Spinal cord (tissue), 10 donors: ENCODE results near the gene RELL1. TPM values are rescaled to one million over a fixed set of nuclear protein-coding genes. Genes with fewer than 3 reads are reported as not detected.

ENCODE experiments used
- DNase-seq, 6 donors: peaks; one replicate each; pipeline versions ENCODE4 v3.0.0 to v3.0.0-alpha.2; 2013 to 2015; ENCODE audit warnings: low spot score in 6 of 6, low read depth in 4 of 6
- H3K27ac ChIP-seq: one replicate; pipeline ENCODE4 v1.5.1; 2013; ENCODE audit warnings: low read depth, low read length, control low read depth
- H3K27me3 ChIP-seq: one replicate; pipeline ENCODE4 v1.6.1; 2013; ENCODE audit warnings: low read length; ENCODE audit not compliant: control insufficient read depth, insufficient read depth
- H3K36me3 ChIP-seq: one replicate; pipeline ENCODE4 v1.6.1; 2013; ENCODE audit warnings: low read length; ENCODE audit not compliant: control insufficient read depth, insufficient read depth
- H3K4me1 ChIP-seq: one replicate; pipeline ENCODE4 v1.6.1; 2013; ENCODE audit warnings: low read length; ENCODE audit not compliant: control insufficient read depth, insufficient read depth
- H3K4me3 ChIP-seq: one replicate; pipeline ENCODE4 v1.5.1; 2013; ENCODE audit warnings: low read depth, low read length, control low read depth
- H3K9me3 ChIP-seq: one replicate; pipeline ENCODE4 v1.6.1; 2013; ENCODE audit warnings: low read length; ENCODE audit not compliant: control insufficient read depth, insufficient read depth
- WGBS: methylation state at CpG from one replicate; pipeline ENCODE4 v1.1.5; 2013; ENCODE audit warnings: missing lambda C conversion rate; ENCODE audit not compliant: insufficient coverage; 5-methylcytosine and 5-hydroxymethylcytosine counted together
- polyA plus RNA-seq, 2 donors: library from polyadenylated mRNA; unstranded; fragments of 120-200 nt; gene quantifications; one replicate each; pipeline ENCODE4 v1.2.1, GENCODE V29; 2013; ENCODE audit not compliant: insufficient read length in 2 of 2
- total RNA-seq, 2 donors: library from RNA; depleted of rRNA in 1 of 2; stranded (reverse); fragments of 120-200 nt in 1 of 2; fragments of >200 nt in 1 of 2; gene quantifications; one replicate each; pipeline versions ENCODE4 v1.2.3 to v1.2.4, GENCODE V29; 2013 to 2014
- donor health status: healthy.

The RELL1 gene
- total and polyA plus RNA-seq, 4 donors, result 14.9 to 61.6 (median 32.4) TPM

- no peak for DNase-seq
- H3K4me3 ChIP-seq, result no peak overlapping the region
- no peak overlapping the region for H3K27ac ChIP-seq
- H3K4me1 ChIP-seq, result peaks cover 3% of the 10 kb centered on the region
- 83% methylated on average over 2 of the region's 3 CpGs for WGBS
- H3K9me3 ChIP-seq, result no peaks in the 10 kb centered on the region
- H3K27me3 ChIP-seq, result no peaks in the 10 kb centered on the region
- H3K36me3 ChIP-seq, result no peaks in the 10 kb centered on the region
Observed at GRCh38 chr4:37697566-37697965, 11.4 kb upstream of the RELL1 start.

DNA sequence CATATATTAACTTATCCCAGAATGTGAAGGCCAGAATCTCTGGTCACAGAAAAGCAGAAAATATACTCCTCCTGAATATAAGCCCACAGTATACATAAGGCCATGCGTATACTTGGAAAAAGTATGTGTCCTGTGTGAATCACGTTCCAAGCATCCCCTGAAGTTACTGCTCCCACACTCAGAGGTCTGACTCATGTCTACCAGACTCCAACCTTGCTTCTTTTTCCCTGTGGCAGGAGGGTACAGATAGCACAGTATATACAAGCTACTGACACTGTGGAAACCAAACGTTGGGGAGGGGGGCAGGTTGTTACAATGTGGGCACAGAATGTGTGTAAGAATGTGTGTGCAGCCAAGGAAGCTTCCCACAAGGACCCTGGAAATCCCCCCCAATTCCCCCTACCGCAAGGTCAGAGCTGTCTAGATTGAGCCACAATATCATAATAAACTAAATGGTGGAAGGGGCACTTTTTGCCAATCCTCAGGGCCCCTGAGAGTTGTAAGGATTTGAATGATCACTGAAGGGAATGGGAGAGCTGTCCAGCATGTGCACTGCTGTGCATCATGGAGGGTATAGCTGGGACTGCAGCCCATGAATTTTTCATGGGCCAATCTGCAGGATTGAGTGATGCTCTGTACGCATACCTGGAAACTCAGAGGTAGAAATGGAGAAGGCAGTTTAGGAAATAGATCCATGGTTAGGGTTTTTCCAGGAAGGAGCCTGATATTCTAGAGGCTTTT lies 7.4 kb upstream of the RELL1 start:
- peaks cover 3% of the 10 kb centered on the region for H3K4me1 ChIP-seq
- no peak overlapping the region for H3K27ac ChIP-seq
- no peaks in the 10 kb centered on the region for H3K27me3 ChIP-seq
- no peaks in the 10 kb centered on the region for H3K36me3 ChIP-seq
- H3K9me3 ChIP-seq, result no peaks in the 10 kb centered on the region
- no peak overlapping the region for H3K4me3 ChIP-seq
- 91% methylated on average over 1 of the region's 5 CpGs for WGBS
- DNase-seq, result no peak

- peaks cover 3% of the 10 kb centered on the region for H3K4me1 ChIP-seq
- no peak for DNase-seq
- no peak overlapping the region for H3K27ac ChIP-seq
- H3K4me3 ChIP-seq, result no peak overlapping the region
- H3K9me3 ChIP-seq, result no peaks in the 10 kb centered on the region
- H3K27me3 ChIP-seq, result no peaks in the 10 kb centered on the region
- WGBS, result no CpG with 5 or more reads among the region's 2 CpGs
- no peaks in the 10 kb centered on the region for H3K36me3 ChIP-seq
Observed at GRCh38 chr4:37693030-37693429, 6.9 kb upstream of the RELL1 start.

DNA sequence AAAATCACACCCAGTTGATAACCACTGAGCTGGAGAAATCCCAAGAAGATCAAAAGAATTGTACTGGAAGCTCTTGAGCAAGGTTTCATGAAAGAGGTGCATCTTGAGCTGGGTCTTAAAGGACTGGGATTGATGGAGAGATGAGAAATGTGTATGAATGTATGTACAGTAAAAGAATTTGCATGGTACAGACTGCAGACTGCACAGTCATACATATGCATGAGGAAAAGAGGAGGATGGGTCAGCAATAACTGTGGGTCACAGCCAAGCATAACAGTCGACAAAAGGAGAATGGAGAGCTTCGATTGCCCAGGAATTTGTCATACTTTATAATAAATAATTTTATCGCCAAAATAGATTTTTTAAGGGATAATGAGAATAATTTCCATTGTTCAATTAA lies 4.8 kb upstream of the RELL1 start:
- no CpG with 5 or more reads among the region's 3 CpGs for WGBS
- H3K4me3 ChIP-seq, result no peak overlapping the region
- peaks cover 7% of the 10 kb centered on the region for H3K4me1 ChIP-seq
- no peaks in the 10 kb centered on the region for H3K27me3 ChIP-seq
- H3K9me3 ChIP-seq, result no peaks in the 10 kb centered on the region
- no peaks in the 10 kb centered on the region for H3K36me3 ChIP-seq
- no peak for DNase-seq
- H3K27ac ChIP-seq, result no peak overlapping the region

DNA sequence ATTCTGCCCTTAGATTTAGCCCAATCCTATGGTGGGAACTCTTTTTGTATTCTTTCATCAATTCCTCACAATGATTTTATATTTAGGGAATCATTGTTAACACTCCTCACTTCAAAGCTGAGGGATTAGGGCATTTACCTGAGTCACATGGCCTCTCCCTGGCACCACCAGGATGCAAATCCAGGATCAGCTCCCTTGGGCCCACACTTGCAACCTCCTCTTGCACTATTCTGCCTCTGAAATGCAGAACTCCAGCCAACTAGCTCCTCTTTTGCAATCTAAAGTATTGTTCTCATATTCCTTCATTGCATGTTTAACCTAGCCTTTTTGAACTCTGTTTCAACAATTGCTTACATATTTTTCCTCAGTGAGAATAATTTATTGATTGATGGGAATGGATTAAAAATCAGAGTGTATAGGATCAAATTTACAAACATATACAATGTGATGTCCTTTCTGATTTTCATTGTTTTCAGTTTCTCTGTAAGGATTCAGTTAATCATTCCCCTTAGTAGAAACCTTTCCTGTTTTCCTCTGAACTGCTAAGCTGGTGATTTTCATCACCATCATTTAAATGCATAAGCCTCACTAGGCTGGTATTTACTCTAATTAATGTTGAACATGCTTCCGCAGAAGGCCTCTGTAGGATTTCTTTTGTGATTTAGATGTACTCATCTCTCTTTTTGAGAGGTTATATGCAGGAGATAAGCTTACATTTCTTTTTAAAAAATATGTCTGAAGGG lies 3.3 kb upstream of the RELL1 start:
- WGBS, result no CpG with 5 or more reads among the region's 1 CpG
- H3K27me3 ChIP-seq, result no peaks in the 10 kb centered on the region
- DNase-seq, result peak in 1 of 6 donors; percentile 43
- H3K36me3 ChIP-seq, result no peaks in the 10 kb centered on the region
- no peaks in the 10 kb centered on the region for H3K9me3 ChIP-seq
- H3K4me1 ChIP-seq, result peaks cover 11% of the 10 kb centered on the region
- H3K4me3 ChIP-seq, result no peak overlapping the region
- no peak overlapping the region for H3K27ac ChIP-seq

DNA sequence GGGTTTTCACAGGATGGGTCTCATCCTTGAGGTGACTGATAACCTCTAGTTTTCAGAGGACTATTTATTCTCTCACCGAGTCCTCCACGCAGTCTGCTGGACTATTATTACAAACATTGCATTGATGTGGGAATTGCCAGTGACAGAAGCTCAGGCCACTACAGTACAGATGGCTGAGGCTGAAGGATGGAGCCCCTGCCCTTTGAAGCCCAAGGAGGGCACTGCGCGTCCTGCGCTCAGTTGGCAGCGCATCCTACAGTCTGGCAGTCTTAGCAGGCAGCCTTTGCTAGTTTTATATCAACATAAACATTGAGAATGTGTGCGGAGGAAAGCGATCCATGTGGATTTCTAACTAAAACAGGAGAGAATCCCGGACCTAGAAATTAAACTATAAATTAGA lies 1.5 kb upstream of the RELL1 start:
- no peaks in the 10 kb centered on the region for H3K9me3 ChIP-seq
- no peaks in the 10 kb centered on the region for H3K36me3 ChIP-seq
- no peaks in the 10 kb centered on the region for H3K27me3 ChIP-seq
- DNase-seq, result peak in 2 of 6 donors; percentile 17 to 48
- H3K27ac ChIP-seq, result peak overlapping the region; percentile 81
- H3K4me1 ChIP-seq, result peaks cover 12% of the 10 kb centered on the region
- no CpG with 5 or more reads among the region's 9 CpGs for WGBS
- H3K4me3 ChIP-seq, result no peak overlapping the region

DNA sequence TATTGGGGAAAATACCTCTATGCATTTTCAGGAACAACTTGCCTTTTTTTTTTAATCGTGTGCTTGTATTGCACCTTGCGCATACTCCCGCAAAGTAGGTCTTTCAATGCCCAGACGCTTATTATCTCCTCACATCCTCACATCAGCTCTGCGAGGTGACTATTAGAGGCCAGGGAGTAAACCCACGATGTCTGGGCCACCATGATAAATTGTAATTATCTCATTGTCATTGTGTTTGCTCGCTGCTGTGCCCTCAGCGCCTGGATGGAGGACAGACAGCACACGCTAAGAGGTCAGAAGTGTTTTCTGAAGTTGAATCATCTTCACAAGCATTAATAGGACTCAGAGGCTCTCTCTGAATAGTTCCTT lies 1.0 kb upstream of the RELL1 start:
- H3K27me3 ChIP-seq, result no peaks in the 10 kb centered on the region
- DNase-seq, result no peak
- 30% methylated on average over 3 of the region's 9 CpGs for WGBS
- peak overlapping the region; percentile 81 for H3K27ac ChIP-seq
- no peaks in the 10 kb centered on the region for H3K9me3 ChIP-seq
- no peaks in the 10 kb centered on the region for H3K36me3 ChIP-seq
- H3K4me1 ChIP-seq, result peaks cover 12% of the 10 kb centered on the region
- peak overlapping the region; percentile 77 for H3K4me3 ChIP-seq

- under 1% methylated on average over 75 of the region's 75 CpGs for WGBS
- peak overlapping the region; percentile 91 for H3K27ac ChIP-seq
- H3K9me3 ChIP-seq, result no peaks in the 10 kb centered on the region
- peak in 2 of 6 donors; percentile 24 to 40 for DNase-seq
- no peaks in the 10 kb centered on the region for H3K36me3 ChIP-seq
- peaks cover 12% of the 10 kb centered on the region for H3K4me1 ChIP-seq
- H3K4me3 ChIP-seq, result peak overlapping the region; percentile 77
- H3K27me3 ChIP-seq, result no peaks in the 10 kb centered on the region
Observed at GRCh38 chr4:37685823-37686372, 278 bp downstream of the RELL1 start.

DNA sequence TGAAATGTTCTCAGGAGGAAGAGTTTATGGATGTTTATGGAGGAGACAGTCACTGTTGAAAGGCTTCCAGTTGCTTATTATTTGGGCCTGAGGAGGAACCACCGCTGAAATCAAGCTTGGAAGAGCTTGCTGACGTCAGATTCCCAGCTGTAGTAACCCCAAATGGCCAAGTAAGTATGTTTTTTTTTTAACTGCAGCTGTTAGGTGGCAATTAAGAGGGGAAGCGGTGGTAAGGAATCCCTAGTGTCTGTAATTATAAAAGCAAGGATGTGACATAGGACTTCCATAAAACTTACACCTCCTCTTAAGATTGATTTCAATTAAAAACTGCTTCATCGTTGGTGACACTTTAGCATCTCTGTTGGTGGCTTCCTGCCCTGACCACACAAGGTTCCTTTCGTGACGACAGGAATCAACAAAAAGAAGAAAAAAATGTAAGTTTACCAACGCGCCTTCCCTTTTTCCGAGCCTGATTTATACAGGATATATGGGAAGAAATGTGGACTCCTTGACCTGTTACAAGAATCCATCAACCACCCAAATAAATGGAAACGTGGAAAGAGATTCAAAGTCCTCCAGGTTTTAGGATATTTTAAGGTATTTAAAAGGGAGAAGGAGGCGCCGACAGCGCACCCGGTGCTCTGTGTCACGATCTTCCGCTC lies 884 bp downstream of the RELL1 start:
- H3K4me1 ChIP-seq, result peaks cover 12% of the 10 kb centered on the region
- H3K9me3 ChIP-seq, result no peaks in the 10 kb centered on the region
- WGBS, result 0% methylated on average over 10 of the region's 16 CpGs
- H3K27ac ChIP-seq, result peak overlapping the region; percentile 91
- peak in 4 of 6 donors; percentile 17 to 65 (median 43) for DNase-seq
- H3K27me3 ChIP-seq, result no peaks in the 10 kb centered on the region
- H3K4me3 ChIP-seq, result peak overlapping the region; percentile 77
- no peaks in the 10 kb centered on the region for H3K36me3 ChIP-seq
